Hindlimb muscle (tissue), 1 donor: ENCODE results near the gene LMBR1. TPM values are rescaled to one million over a fixed set of nuclear protein-coding genes. Genes with fewer than 3 reads are reported as not detected.
A peak's percentile ranks its signal among the peaks of the same experiment; 100 is the strongest.

Source experiments
- DNase-seq: peaks from one replicate; pipeline ENCODE4 v3.0.0-alpha.2; 2013
- polyA plus RNA-seq: library from polyadenylated mRNA; unstranded; fragments of 120-200 nt; gene quantifications from one replicate; pipeline ENCODE4 v1.2.1, GENCODE V29; 2013; ENCODE audit not compliant: insufficient read length

The LMBR1 gene
- polyA plus RNA-seq, 1 donor = 26.3 TPM

GRCh38 chr7:156791241-156791640 is 101.7 kb downstream of the LMBR1 start:
- no peak for DNase-seq

GRCh38 chr7:156790264-156790663 is 102.7 kb downstream of the LMBR1 start:
- no peak for DNase-seq

- DNase-seq = no peak
Observed at GRCh38 chr7:156785998-156786543, 106.9 kb downstream of the LMBR1 start.

- no peak for DNase-seq
Observed at GRCh38 chr7:156783864-156784263, 109.1 kb downstream of the LMBR1 start.

GRCh38 chr7:156781972-156782371 is 111.0 kb downstream of the LMBR1 start:
- DNase-seq = no peak

GRCh38 chr7:156780724-156781455 is 112.1 kb downstream of the LMBR1 start:
- no peak for DNase-seq

GRCh38 chr7:156778668-156779067 is 114.3 kb downstream of the LMBR1 start:
- DNase-seq = no peak

- no peak for DNase-seq
Observed at GRCh38 chr7:156778201-156778600, 114.8 kb downstream of the LMBR1 start.

GRCh38 chr7:156777364-156778069 is 115.5 kb downstream of the LMBR1 start:
- DNase-seq = no peak

GRCh38 chr7:156776527-156776926 is 116.5 kb downstream of the LMBR1 start:
- no peak for DNase-seq

GRCh38 chr7:156773966-156774365 is 119.0 kb downstream of the LMBR1 start:
- DNase-seq = no peak

GRCh38 chr7:156772725-156773124 is 120.3 kb downstream of the LMBR1 start:
- no peak for DNase-seq

- DNase-seq = no peak
Observed at GRCh38 chr7:156768698-156769472, 124.1 kb downstream of the LMBR1 start.

- DNase-seq = no peak
Observed at GRCh38 chr7:156766666-156767065, 126.3 kb downstream of the LMBR1 start.

- no peak for DNase-seq
Observed at GRCh38 chr7:156765901-156766656, 126.9 kb downstream of the LMBR1 start.

- DNase-seq = no peak
Observed at GRCh38 chr7:156764766-156765165, 128.2 kb downstream of the LMBR1 start.

GRCh38 chr7:156764016-156764669 is 128.8 kb downstream of the LMBR1 start:
- peak; percentile 53 for DNase-seq

- DNase-seq = no peak
Observed at GRCh38 chr7:156759579-156760202, 133.3 kb downstream of the LMBR1 start.

GRCh38 chr7:156759143-156759542 is 133.8 kb downstream of the LMBR1 start:
- DNase-seq = no peak

- no peak for DNase-seq
Observed at GRCh38 chr7:156754201-156754600, 138.8 kb downstream of the LMBR1 start.

GRCh38 chr7:156753630-156754029 is 139.4 kb downstream of the LMBR1 start:
- DNase-seq = no peak
